ENCODE measurements around the gene TMEM254. TPM values are rescaled to one million over a fixed set of nuclear protein-coding genes. Genes with fewer than 3 reads are reported as not detected.

TMEM254 gene
- total RNA-seq, 1 donor from 2014 or later, result 31.6 TPM

- no peaks in the 10 kb centered on the region for H3K4me1 Mint-ChIP-seq (ENCODE audit: unreplicated experiment)
- H3K4me3 Mint-ChIP-seq, result no peak overlapping the region
- DNase-seq (ENCODE audit: extremely low spot score, unreplicated experiment), result no peak
- no peak overlapping the region for H3K27ac Mint-ChIP-seq
- no peaks in the 10 kb centered on the region for H3K27me3 Mint-ChIP-seq
- H3K36me3 Mint-ChIP-seq, result no peaks in the 10 kb centered on the region
- TF ChIP-seq CTCF (conservative IDR thresholded peaks at IDR 0.05), result no peak
- peaks cover 6% of the 10 kb centered on the region for H3K9me3 Mint-ChIP-seq
These were observed 5.9 kb upstream of the TMEM254 start for GRCh38 chr10:80072584-80072983.

GRCh38 chr10:80075781-80076180, 2.7 kb upstream of the TMEM254 start:
- DNase-seq (ENCODE audit: extremely low spot score, unreplicated experiment), result no peak
- Mint-ChIP-seq H3K4me3 (peak overlapping the region; percentile 8), H3K27me3 (no peaks in the 10 kb centered on the region), H3K4me1 (ENCODE audit: unreplicated experiment) (peaks cover 15% of the 10 kb centered on the region), H3K9me3 (no peaks in the 10 kb centered on the region), H3K36me3 (no peaks in the 10 kb centered on the region), H3K27ac (no peak overlapping the region)
- no peak for TF ChIP-seq CTCF (conservative IDR thresholded peaks at IDR 0.05)

GRCh38 chr10:80077869-80078447, 507 bp upstream of the TMEM254 start:
- Mint-ChIP-seq H3K4me1 (ENCODE audit: unreplicated experiment) (peaks cover 15% of the 10 kb centered on the region), H3K27ac (peak overlapping the region; percentile 92), H3K9me3 (no peaks in the 10 kb centered on the region), H3K36me3 (no peaks in the 10 kb centered on the region), H3K4me3 (peak overlapping the region; percentile 99), H3K27me3 (no peaks in the 10 kb centered on the region)
- no peak for DNase-seq (ENCODE audit: extremely low spot score, unreplicated experiment)
- no peak for TF ChIP-seq CTCF (conservative IDR thresholded peaks at IDR 0.05)

GRCh38 chr10:80079312-80079719, 851 bp downstream of the TMEM254 start:
- H3K27me3 Mint-ChIP-seq, result no peaks in the 10 kb centered on the region
- no peaks in the 10 kb centered on the region for H3K36me3 Mint-ChIP-seq
- no peaks in the 10 kb centered on the region for H3K9me3 Mint-ChIP-seq
- DNase-seq (ENCODE audit: extremely low spot score, unreplicated experiment), result no peak
- no peak for TF ChIP-seq CTCF (conservative IDR thresholded peaks at IDR 0.05)
- peak overlapping the region; percentile 99 for H3K4me3 Mint-ChIP-seq
- peak overlapping the region; percentile 92 for H3K27ac Mint-ChIP-seq
- H3K4me1 Mint-ChIP-seq (ENCODE audit: unreplicated experiment), result peaks cover 15% of the 10 kb centered on the region

- Mint-ChIP-seq H3K27ac (no peak overlapping the region), H3K4me1 (ENCODE audit: unreplicated experiment) (peaks cover 15% of the 10 kb centered on the region), H3K9me3 (no peaks in the 10 kb centered on the region), H3K36me3 (peaks cover 3% of the 10 kb centered on the region), H3K4me3 (no peak overlapping the region), H3K27me3 (no peaks in the 10 kb centered on the region)
- DNase-seq (ENCODE audit: extremely low spot score, unreplicated experiment), result no peak
- no peak for TF ChIP-seq CTCF (conservative IDR thresholded peaks at IDR 0.05)
These were observed 2.6 kb downstream of the TMEM254 start for GRCh38 chr10:80081026-80081425.

All from type B pancreatic cell (in vitro differentiated cells).